Parathyroid adenoma (tissue), 2 donors: ENCODE results near the gene LRP6.

Experiments used
- H2AFZ ChIP-seq: fragments of 300-600 bp; sonication (generic); one replicate; pipeline ENCODE4 v1.7.0; 2017; ENCODE audit warnings: antibody characterized with exemption, mild to moderate bottlenecking
- H3K27ac ChIP-seq: fragments of 300-600 bp; sonication (generic); one replicate; pipeline ENCODE4 v1.7.0; 2017
- H3K27me3 ChIP-seq: fragments of 300-600 bp; sonication (generic); one replicate; pipeline ENCODE4 v1.7.0; 2017; ENCODE audit warnings: low read length; ENCODE audit not compliant: control insufficient read depth, insufficient read depth
- H3K36me3 ChIP-seq: fragments of 300-600 bp; sonication (generic); one replicate; pipeline ENCODE4 v1.7.0; 2017; ENCODE audit warnings: low read length; ENCODE audit not compliant: control insufficient read depth, insufficient read depth
- H3K4me1 ChIP-seq: fragments of 300-600 bp; sonication (generic); one replicate; pipeline ENCODE4 v1.7.0; 2017; ENCODE audit warnings: control low read depth
- H3K4me2 ChIP-seq: fragments of 300-600 bp; sonication (generic); one replicate; pipeline ENCODE4 v1.7.0; 2017; ENCODE audit warnings: low read length
- H3K4me3 ChIP-seq: fragments of 300-600 bp; sonication (generic); one replicate; pipeline ENCODE4 v1.7.0; 2017; ENCODE audit warnings: low read depth, low read length
- H3K79me2 ChIP-seq: fragments of 300-600 bp; sonication (generic); one replicate; pipeline ENCODE4 v1.7.0; 2017; ENCODE audit warnings: control low read depth
- H3K9ac ChIP-seq: fragments of 300-600 bp; sonication (generic); one replicate; pipeline ENCODE4 v1.7.0; 2017; ENCODE audit warnings: mild to moderate bottlenecking
- H3K9me3 ChIP-seq: fragments of 300-600 bp; sonication (generic); one replicate; pipeline ENCODE4 v1.7.0; 2017; ENCODE audit warnings: low read length; ENCODE audit not compliant: control insufficient read depth
- TF ChIP-seq, protein P1 (sequence below): fragments of 300-600 bp; sonication (generic); IDR thresholded peaks from one replicate; pipeline ENCODE4 v1.7.0; 2017; ENCODE audit warnings: antibody characterized with exemption, mild to moderate bottlenecking
- donor health status: primary hyperparathyroidism.

LRP6 gene

DNA sequence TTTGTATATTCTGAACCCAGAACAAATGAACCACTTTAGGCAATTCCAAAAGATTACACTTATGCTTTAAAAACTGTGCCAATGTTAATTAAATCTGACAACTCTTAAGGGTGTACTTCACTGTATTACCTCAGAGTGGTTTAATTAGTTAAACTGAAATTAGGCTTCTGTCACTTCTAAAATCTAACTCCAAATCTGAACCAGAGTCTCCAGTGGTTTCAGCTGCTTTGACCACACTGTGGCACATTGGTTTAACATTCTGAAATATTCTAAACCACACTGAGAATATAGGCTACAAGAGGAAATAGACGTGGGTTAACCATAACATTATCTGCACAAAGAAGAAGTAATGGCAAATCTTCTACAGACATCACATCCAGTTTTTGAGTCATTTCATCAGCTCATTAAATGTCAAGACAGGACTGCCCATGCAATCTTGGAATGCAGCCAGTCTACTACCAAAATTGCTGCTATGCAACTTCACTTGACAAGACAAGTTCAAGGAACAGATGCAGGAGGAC, 94.8 kb downstream of the LRP6 start:
- no peak overlapping the region for H3K27ac ChIP-seq
- no peak overlapping the region for H3K9ac ChIP-seq
- no peak overlapping the region for H2AFZ ChIP-seq
- TF ChIP-seq, protein P1, sequence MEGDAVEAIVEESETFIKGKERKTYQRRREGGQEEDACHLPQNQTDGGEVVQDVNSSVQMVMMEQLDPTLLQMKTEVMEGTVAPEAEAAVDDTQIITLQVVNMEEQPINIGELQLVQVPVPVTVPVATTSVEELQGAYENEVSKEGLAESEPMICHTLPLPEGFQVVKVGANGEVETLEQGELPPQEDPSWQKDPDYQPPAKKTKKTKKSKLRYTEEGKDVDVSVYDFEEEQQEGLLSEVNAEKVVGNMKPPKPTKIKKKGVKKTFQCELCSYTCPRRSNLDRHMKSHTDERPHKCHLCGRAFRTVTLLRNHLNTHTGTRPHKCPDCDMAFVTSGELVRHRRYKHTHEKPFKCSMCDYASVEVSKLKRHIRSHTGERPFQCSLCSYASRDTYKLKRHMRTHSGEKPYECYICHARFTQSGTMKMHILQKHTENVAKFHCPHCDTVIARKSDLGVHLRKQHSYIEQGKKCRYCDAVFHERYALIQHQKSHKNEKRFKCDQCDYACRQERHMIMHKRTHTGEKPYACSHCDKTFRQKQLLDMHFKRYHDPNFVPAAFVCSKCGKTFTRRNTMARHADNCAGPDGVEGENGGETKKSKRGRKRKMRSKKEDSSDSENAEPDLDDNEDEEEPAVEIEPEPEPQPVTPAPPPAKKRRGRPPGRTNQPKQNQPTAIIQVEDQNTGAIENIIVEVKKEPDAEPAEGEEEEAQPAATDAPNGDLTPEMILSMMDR = no peak
- no peak overlapping the region for H3K4me3 ChIP-seq
- no peak overlapping the region for H3K4me2 ChIP-seq
- no peaks in the 10 kb centered on the region for H3K4me1 ChIP-seq
- H3K36me3 ChIP-seq = no peaks in the 10 kb centered on the region
- peaks cover 1% of the 10 kb centered on the region for H3K79me2 ChIP-seq
- no peaks in the 10 kb centered on the region for H3K9me3 ChIP-seq
- no peaks in the 10 kb centered on the region for H3K27me3 ChIP-seq

DNA sequence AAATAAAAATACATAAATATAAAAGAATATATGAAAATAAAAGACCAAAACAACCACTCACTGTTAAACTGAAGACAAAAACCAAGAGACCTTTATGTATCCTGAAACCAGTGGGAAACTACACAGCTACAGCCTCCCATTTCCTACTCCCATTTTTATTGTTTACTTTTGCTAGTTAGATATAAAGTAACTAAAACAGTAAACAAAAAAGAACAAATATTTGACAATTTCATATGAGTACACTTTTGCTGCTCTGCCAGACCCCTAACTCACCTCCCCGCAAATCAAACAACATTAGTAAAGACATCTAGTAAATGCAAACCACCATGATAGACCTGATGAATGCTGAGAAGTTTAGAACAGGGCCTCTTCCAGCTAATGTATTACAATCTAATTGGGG, 99.0 kb downstream of the LRP6 start:
- Histone ChIP-seq H2AFZ (no peak overlapping the region), H3K9me3 (no peaks in the 10 kb centered on the region), H3K36me3 (no peaks in the 10 kb centered on the region), H3K9ac (no peak overlapping the region), H3K27ac (no peak overlapping the region), H3K4me3 (no peak overlapping the region), H3K4me1 (no peaks in the 10 kb centered on the region), H3K79me2 (peaks cover 3% of the 10 kb centered on the region), H3K27me3 (no peaks in the 10 kb centered on the region), H3K4me2 (no peak overlapping the region)
- TF ChIP-seq, protein P1 = no peak

DNA sequence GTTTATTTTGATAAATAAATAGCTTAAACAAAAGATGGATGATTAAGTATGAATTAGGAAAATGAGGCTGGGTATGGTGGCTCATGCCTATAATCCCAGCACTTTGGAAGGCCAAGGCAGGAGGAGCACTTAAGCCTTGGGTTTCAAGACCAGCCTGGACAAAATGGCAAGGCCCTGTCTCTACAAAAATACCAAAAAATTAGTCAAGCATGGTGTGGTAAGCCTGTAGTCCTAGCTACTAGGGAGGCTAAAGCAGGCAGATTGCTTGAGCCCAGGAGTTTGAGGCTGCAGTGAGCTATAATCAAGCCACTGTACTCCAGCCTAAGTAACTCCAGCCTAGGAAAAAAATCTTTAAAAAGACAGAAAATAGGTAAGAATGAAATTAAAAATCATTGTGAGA, 100.1 kb downstream of the LRP6 start:
- Histone ChIP-seq H3K27ac (no peak overlapping the region), H3K4me1 (no peaks in the 10 kb centered on the region), H3K4me3 (no peak overlapping the region), H2AFZ (no peak overlapping the region), H3K4me2 (no peak overlapping the region), H3K27me3 (no peaks in the 10 kb centered on the region), H3K9me3 (no peaks in the 10 kb centered on the region), H3K79me2 (peaks cover 3% of the 10 kb centered on the region), H3K36me3 (no peaks in the 10 kb centered on the region), H3K9ac (no peak overlapping the region)
- TF ChIP-seq, protein P1 = no peak

DNA sequence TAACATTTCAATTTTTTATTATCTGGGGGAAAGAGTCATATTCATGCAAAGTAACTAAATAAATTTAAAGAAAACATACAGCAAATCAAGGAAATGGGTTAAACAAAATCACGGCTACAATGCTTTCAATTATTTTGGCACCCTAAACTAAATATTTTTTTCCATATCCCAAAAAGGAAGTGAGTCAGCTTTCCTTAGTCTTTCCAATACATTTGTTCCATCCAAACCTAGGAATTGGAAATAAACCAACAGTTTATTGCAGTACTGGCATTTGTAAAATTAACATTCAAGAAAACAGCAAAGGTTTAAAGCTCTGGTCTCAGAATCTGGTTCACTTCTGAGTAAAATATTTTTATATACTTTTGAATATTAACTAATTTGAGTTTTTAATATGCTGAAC, 106.9 kb downstream of the LRP6 start:
- no peaks in the 10 kb centered on the region for H3K4me1 ChIP-seq
- no peak overlapping the region for H3K27ac ChIP-seq

DNA sequence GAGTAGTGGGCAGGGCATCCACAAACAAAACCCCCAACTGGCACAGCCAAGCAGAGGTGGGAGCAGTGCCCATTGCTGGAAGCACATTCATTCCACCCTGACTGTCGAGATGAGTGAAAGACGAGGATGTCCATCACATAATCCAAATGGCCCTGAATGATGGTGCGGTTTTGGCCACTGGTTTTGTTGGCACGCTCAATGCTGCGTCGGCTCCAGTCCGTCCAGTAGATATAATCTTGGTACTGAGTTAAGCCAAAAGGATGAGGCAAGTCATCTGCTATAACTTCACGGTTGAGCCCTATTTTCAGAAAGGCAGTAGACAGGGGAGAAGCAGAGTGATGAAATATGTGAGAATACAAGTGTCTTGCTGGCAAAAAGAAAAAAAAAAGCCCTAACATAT, 108.0 kb downstream of the LRP6 start:
- TF ChIP-seq, protein P1 = no peak
- Histone ChIP-seq H3K79me2 (no peaks in the 10 kb centered on the region), H3K4me3 (no peak overlapping the region), H3K27me3 (no peaks in the 10 kb centered on the region), H3K27ac (no peak overlapping the region), H3K9ac (no peak overlapping the region), H2AFZ (no peak overlapping the region), H3K4me1 (no peaks in the 10 kb centered on the region), H3K36me3 (no peaks in the 10 kb centered on the region), H3K9me3 (no peaks in the 10 kb centered on the region), H3K4me2 (no peak overlapping the region)

More for the DNA sequence above, 106.9 kb downstream of the LRP6 start:
- Histone ChIP-seq H3K9ac (no peak overlapping the region), H3K36me3 (no peaks in the 10 kb centered on the region), H3K4me2 (no peak overlapping the region), H3K9me3 (no peaks in the 10 kb centered on the region), H2AFZ (no peak overlapping the region), H3K79me2 (no peaks in the 10 kb centered on the region), H3K27me3 (no peaks in the 10 kb centered on the region), H3K4me3 (no peak overlapping the region)
- TF ChIP-seq, protein P1 = no peak
